ENCODE data around the gene DSTN. TPM values are rescaled to one million over a fixed set of nuclear protein-coding genes. Genes with fewer than 3 reads are reported as not detected.

The DSTN gene
- total and polyA plus RNA-seq, 2 donors (not counting 3 experiments of a cell fraction or from before 2014, with no cell fraction given): 66.1 to 300 TPM

DNA sequence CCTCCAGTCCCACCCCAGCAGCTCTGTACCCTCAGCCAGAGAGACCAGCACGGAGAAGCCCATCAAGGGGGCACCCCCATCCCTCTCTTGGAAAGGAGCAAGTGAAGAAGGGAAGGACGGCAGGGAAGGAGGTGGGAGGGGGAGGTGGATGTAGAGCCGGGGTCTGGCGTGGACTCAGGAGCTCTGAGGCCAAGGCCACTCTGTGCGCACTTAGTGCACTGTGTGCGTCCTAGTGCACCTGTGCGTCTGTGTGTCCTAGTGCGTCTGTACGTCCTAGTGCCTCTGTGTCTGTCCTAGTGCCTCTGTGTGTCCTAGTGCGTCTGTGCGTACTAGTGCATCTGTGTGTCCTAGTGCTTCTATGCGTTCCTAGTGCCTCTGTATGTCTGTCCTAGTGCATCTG is 54.2 kb downstream of the DSTN start:
- peaks cover 10 to 93% of the 10 kb centered on the region in 2 experiments for H3K36me3 ChIP-seq (ENCODE audit: control insufficient read depth in 2 of 2, extremely low read depth in 1 of 2, insufficient read depth in 2 of 2, low read length in 2 of 2)
- no peak overlapping the region for H3K4me2 ChIP-seq (ENCODE audit: insufficient read depth, low read length)
- H3K9ac ChIP-seq (replicated peaks; ENCODE audit: extremely low read depth, insufficient read depth, low read length): no peak overlapping the region
- TF ChIP-seq POLR2AphosphoS5 (IDR thresholded peaks at IDR 0.05; ENCODE audit: insufficient read depth, low read depth, low read length) (no peak), EZH2 (IDR thresholded peaks at IDR 0.05; ENCODE audit: borderline replicate concordance, low read depth, low read length, severe bottlenecking) (no peak), FOS (IDR thresholded peaks at IDR 0.05; ENCODE audit: borderline replicate concordance, insufficient read depth, low read length) (no peak), JUN (IDR thresholded peaks at IDR 0.05; ENCODE audit: borderline replicate concordance, insufficient read depth, insufficient read length, low read depth) (no peak), POLR2A (IDR thresholded peaks at IDR 0.05; ENCODE audit: low read depth, low read length) (no peak), MYC (IDR thresholded peaks at IDR 0.05; ENCODE audit: low read depth, low read length) (no peak), GATA2 (IDR thresholded peaks at IDR 0.05; ENCODE audit: insufficient read depth, insufficient read length, low read depth, low read length) (no peak)
- TF ChIP-seq, protein P1, sequence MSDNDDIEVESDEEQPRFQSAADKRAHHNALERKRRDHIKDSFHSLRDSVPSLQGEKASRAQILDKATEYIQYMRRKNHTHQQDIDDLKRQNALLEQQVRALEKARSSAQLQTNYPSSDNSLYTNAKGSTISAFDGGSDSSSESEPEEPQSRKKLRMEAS (IDR thresholded peaks at IDR 0.05; ENCODE audit: insufficient read depth, insufficient read length): no peak
- TF ChIP-seq, protein P2, sequence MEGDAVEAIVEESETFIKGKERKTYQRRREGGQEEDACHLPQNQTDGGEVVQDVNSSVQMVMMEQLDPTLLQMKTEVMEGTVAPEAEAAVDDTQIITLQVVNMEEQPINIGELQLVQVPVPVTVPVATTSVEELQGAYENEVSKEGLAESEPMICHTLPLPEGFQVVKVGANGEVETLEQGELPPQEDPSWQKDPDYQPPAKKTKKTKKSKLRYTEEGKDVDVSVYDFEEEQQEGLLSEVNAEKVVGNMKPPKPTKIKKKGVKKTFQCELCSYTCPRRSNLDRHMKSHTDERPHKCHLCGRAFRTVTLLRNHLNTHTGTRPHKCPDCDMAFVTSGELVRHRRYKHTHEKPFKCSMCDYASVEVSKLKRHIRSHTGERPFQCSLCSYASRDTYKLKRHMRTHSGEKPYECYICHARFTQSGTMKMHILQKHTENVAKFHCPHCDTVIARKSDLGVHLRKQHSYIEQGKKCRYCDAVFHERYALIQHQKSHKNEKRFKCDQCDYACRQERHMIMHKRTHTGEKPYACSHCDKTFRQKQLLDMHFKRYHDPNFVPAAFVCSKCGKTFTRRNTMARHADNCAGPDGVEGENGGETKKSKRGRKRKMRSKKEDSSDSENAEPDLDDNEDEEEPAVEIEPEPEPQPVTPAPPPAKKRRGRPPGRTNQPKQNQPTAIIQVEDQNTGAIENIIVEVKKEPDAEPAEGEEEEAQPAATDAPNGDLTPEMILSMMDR (IDR thresholded peaks at IDR 0.05; ENCODE audit: extremely low read depth in 1 of 2, insufficient read depth in 1 of 2, low read depth in 1 of 2, low read length in 2 of 2): no peak
- ChIA-PET POLR2A (no interaction called here), CTCF (no interaction called here)
- H3K79me2 ChIP-seq (ENCODE audit: control insufficient read depth, insufficient read depth, low read length): no peaks in the 10 kb centered on the region
- FAIRE-seq (no peak), DNase-seq (ENCODE audit: low read depth, low spot score) (no peak)
- no peak overlapping the region for H2AFZ ChIP-seq (ENCODE audit: low read depth, low read length)
- dilution Hi-C loops (cut with MboI; ENCODE audit: extremely low pct_ligation_motif_present, low sequenced_read_pairs) (no loop called here), intact Hi-C loops (cut with micrococcal nuclease) (no loop called here)
- H3K4me1 ChIP-seq (ENCODE audit: control insufficient read depth, extremely low read depth, insufficient read depth, low read length): no peaks in the 10 kb centered on the region
- no peak overlapping the region for H3K4me3 ChIP-seq (replicated peaks in 1 of 3; ENCODE audit: insufficient read depth in 1 of 3, low read depth in 1 of 3, low read length in 3 of 3)
- no peak overlapping the region for H3K27ac ChIP-seq (ENCODE audit: insufficient read depth, low read depth, low read length)
- no peaks in the 10 kb centered on the region for H3K9me1 ChIP-seq (replicated peaks; ENCODE audit: control insufficient read depth, extremely low read depth, insufficient read depth, low read length)
- no peaks in the 10 kb centered on the region for H4K20me1 ChIP-seq (replicated peaks; ENCODE audit: control insufficient read depth, extremely low read depth, insufficient read depth, low read length)
- no TSS peak for BruUV-seq (replicated peaks)
- H3K9me3 ChIP-seq (replicated peaks; ENCODE audit: control insufficient read depth, insufficient read depth, low read length): no peaks in the 10 kb centered on the region
- H3K27me3 ChIP-seq (ENCODE audit: control insufficient read depth in 2 of 2, insufficient read depth in 2 of 2, low read length in 2 of 2): no peaks in the 10 kb centered on the region

Data from endothelial cell of umbilical vein (primary cell).